GM12891 (cell line): ENCODE data around the gene ITGA1.

Experiments
- POLR2A ChIP-seq: IDR thresholded peaks from 2 replicates; pipeline ENCODE4 v1.6.1; 2011; ENCODE audit warnings: low read depth, low read length, control low read depth
- POLR2AphosphoS5 ChIP-seq: IDR thresholded peaks from 2 replicates; pipeline ENCODE4 v1.6.1; 2011; ENCODE audit warnings: low read depth, low read length, control low read depth
- TAF1 ChIP-seq: IDR thresholded peaks from 2 replicates; pipeline ENCODE4 v1.6.1; 2011; ENCODE audit warnings: low read depth, low read length, control low read depth

DNA sequence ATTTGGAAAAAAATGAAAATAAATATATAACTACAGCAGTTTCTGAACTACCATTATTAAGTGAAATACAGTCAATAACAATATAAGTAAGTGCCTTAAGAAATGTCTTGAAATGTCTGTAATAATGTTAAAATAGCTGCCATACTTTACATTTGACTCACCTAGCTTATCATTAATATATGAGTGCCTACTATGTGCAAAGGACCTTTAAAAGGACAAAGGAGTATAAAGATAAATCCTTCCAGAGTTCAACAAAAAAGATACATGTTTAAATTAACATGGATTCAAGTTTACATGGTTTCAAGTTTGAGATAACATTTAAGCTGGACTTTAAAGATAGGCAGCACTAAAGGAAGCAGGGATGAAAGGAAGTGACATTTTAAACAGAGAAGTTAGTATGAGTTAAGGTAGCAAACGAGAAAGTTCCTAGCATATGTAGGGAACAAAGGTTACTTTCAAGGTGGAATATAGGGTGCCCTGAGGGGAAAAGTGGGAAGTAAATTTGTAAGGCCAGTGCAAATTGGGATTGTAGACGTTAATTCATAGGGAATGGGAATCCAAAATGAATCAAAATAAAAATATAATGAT lies 8.9 kb downstream of the ITGA1 start:
- TF ChIP-seq POLR2A: no peak
- TF ChIP-seq POLR2AphosphoS5: no peak
- no peak for TF ChIP-seq TAF1
